NCI-H2227 treated with DMSO at 0.1 percent for 48 hours (cell line): Measurements from ENCODE around the gene TMF1.

Source experiments
- DNase-seq: peaks from one replicate; lab custom pipeline; 2025; lab: John Stamatoyannopoulos, UW

Gene TMF1

GRCh38 chr3:69081583-69082262 lies 29.6 kb upstream of the TMF1 start:
- no peak for DNase-seq

DNA sequence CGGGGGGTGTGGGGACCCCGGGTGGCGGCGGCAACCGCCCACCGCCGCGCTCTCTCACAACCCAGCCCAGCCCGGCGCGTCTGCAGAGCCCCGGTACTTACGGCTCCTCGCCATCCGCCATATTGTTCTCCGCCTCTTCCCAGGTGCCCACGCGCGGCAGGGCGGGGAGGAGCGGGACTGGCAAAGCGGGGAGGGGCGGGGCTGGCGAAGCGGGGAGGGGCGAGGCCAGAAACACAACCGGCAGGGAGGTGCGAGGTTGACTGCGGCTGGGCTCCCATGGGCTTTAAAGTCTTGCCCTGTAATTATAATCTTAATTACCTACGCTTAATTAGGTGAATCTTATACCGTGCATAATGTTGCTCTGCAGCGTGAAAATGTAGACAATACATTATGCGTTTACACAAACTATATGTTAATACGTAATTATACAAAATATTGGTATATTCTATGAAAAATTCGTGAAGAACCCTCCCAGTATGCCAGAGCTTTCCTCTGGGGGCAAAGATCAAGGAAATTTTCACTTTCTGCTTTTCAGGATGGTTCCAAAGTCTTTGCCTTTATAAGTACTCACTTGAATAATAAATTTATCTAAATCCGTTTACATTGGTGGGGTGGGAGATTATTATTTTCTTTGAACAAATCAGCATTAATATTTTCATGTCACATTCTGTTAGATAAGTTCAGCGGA lies 28.2 kb upstream of the TMF1 start, which contains the start of gene UBA3:
Gene UBA3 (minus strand): TSS at position 133 of the 688 bp plus-strand sequence. CDS start 12 bp downstream, at position 121.
- peak; percentile 71 for DNase-seq

GRCh38 chr3:69079269-69080159 lies 27.4 kb upstream of the TMF1 start:
- DNase-seq = peak; percentile 2

GRCh38 chr3:69072928-69073327 lies 20.8 kb upstream of the TMF1 start:
- no peak for DNase-seq

DNA sequence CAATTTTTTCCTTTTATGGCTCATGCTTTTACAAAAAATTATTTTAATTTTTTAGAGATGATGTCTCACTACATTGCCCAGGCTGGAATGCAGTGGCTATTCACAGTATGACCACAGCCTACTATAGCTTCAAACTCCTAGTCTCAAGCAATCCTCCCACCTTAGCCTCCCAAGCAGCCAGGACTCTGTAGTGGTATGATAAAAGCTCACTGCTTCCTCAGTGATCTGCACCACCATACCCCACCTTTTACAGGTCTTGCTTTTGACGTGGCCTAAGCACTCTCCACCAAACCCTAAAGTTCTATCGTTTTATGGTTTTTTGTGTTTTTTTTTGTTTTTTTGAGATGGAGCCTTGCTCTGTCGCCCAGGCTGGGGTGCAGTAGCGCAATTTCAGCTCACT lies 14.0 kb upstream of the TMF1 start:
- DNase-seq = no peak

GRCh38 chr3:69065318-69065964 lies 13.3 kb upstream of the TMF1 start:
- no peak for DNase-seq

GRCh38 chr3:69063636-69064035 lies 11.5 kb upstream of the TMF1 start:
- DNase-seq = no peak

- no peak for DNase-seq
These were observed 7.6 kb upstream of the TMF1 start for GRCh38 chr3:69059688-69060087.

- no peak for DNase-seq
These were observed 6.8 kb upstream of the TMF1 start for GRCh38 chr3:69058947-69059224.

- DNase-seq = no peak
These were observed 6.2 kb upstream of the TMF1 start for GRCh38 chr3:69058180-69058946.

DNA sequence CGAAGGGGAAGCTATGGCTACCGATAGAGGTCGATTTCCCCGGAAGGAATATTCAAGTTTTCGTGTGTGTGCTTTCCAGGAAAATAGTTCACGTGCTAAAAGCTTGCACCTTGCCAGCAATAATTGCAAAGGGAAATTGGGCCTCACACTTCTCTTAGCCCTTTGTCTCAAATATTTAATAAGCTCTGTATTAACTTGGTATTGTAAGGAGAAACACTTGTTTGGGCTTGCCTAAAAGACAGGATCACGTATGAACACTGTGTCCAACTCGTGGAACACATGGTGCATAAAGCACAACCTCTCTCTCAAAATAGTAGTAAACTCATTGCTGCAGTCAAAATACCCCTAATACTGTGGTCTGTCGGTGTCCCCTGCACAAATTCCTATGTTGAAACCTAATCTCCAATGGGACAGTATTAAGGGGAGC lies 352 bp upstream of the TMF1 start:
- no peak for DNase-seq

DNA sequence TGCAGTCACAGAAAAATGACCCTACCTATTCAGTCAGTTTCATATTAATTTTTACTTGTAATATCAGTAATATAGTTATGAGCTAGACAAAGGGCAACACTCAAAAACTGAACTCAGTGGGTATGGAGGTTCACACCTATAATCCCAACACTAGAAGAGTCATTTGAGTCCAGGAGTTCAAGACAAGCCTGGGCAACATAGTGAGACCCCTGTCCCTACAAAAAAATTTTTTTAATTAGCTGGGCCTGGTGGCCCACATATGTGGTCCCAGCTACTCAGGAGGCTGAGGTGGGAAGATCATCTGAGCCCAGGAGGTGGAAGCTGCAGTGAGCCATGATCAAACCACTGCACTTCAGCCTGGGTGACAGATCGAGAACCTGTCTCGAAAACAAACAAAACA lies 3.1 kb downstream of the TMF1 start:
- no peak for DNase-seq

- DNase-seq = no peak
These were observed 7.5 kb downstream of the TMF1 start for GRCh38 chr3:69044608-69045007.

GRCh38 chr3:69033470-69033869 lies 18.7 kb downstream of the TMF1 start:
- DNase-seq = no peak

GRCh38 chr3:69032737-69033136 lies 19.4 kb downstream of the TMF1 start:
- no peak for DNase-seq

DNA sequence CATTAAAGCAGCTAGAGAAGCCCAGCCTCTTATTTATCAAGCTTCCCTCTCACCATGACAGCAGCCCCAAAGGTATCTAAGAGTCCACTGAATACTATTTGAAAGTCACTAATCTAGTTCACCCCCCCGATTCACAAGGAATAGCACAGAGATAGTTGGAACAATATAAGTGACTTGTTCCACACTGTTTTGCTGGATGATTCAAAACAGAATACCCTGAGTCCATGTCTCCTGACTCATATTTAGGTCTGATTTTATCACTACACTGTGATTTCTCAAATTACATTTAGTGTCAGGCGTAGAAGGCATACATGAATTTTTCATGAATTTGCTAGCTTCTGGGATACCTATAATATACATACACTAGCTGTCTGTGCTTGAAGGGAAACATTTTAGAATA lies 20.0 kb downstream of the TMF1 start:
- no peak for DNase-seq

DNA sequence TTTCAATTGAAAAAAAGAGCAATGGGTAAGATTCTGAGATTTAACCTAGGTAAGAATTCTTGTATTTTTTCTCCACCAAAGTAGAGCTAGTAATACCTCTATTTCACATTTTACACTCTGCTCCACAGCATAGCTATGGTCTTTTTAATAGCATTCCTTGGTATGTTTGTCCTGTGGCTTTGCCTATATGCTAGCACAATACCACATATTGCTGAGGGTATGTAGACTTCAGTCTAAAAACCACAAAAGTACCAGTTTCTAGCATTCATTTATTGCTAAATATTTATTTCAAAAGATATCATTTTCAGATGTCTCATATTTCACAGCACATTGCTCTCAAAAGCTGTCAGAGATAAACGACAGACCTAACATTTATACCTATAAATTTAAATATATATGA lies 20.5 kb downstream of the TMF1 start:
- DNase-seq = no peak

GRCh38 chr3:69020857-69021256 lies 31.3 kb downstream of the TMF1 start:
- DNase-seq = no peak

DNA sequence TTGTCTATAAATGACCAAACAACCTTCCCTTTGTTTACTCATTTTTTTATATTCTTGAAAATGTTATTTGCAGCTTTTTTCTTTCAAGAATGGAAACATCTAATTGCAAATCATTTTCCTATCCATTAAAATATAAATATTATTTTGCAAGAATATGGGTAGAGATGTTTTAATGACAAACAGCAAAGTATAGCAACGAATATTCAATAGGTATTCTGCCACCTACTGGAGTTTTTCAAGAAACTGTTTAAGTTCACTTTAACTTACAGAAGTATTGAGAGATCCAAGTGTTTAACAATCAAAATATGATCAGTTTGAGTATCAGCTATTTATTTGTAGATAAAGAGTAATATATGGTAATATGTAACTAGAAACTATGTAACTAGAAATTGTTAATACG lies 31.7 kb downstream of the TMF1 start:
- no peak for DNase-seq

- no peak for DNase-seq
These were observed 35.2 kb downstream of the TMF1 start for GRCh38 chr3:69016901-69017300.

- no peak for DNase-seq
These were observed 36.0 kb downstream of the TMF1 start for GRCh38 chr3:69016102-69016501.
